GM12878 (cell line): ENCODE measurements around the gene PC. TPM values are rescaled to one million over a fixed set of nuclear protein-coding genes. Genes with fewer than 3 reads are reported as not detected.
A peak's percentile ranks its signal among the peaks of the same experiment; 100 is the strongest.

ENCODE experiments used
- ATAC-seq: fragments of 200-7000 bp; cut with Tn5 transposase; 3 replicates; pipeline ENCODE4 v1.9.1; 2020; ENCODE audit warnings: mild to moderate bottlenecking, moderate library complexity
- BruUV-seq: library from RNA; stranded (reverse); fragments of 400-500 nt; replicated peaks from 2 replicates; lab custom pipeline; 2021; lab: Mats Ljungman, UMichigan
- CTCF ChIA-PET: fragments of 300-600 bp; sonication (Branson Sonifier 250); formaldehyde crosslinking; extraction: SDS; loops from one replicate; lab custom pipeline; 2021; ENCODE audit warnings: inconsistent platforms; lab: Yijun Ruan, JAX
- POLR2A ChIA-PET: fragments of 350-600 bp; formaldehyde crosslinking; extraction: SDS; loops from one replicate; lab custom pipeline; 2021; ENCODE audit warnings: inconsistent platforms; lab: Charles Lee
- RAD21 ChIA-PET: fragments of 300-600 bp; sonication (Branson Sonifier 250); formaldehyde crosslinking; loops from one replicate; lab custom pipeline; 2023; ENCODE audit warnings: antibody characterized with exemption; ENCODE audit not compliant: unreplicated experiment; lab: Charles Lee
- SMC1A ChIA-PET: fragments of 300-600 bp; sonication (Branson Sonifier 250); formaldehyde crosslinking; loops from one replicate; lab custom pipeline; 2023; ENCODE audit not compliant: unreplicated experiment, uncharacterized antibody; lab: Charles Lee
- DNase-seq: peaks from one replicate; pipeline ENCODE4 v3.0.0-alpha.2; 2011; ENCODE audit warnings: low read depth, low spot score
- FAIRE-seq: peaks from 3 replicates; lab custom pipeline; 2011; peaks lifted over from hg19 to GRCh38; lab: Jason Lieb, UNC
- H2AFZ ChIP-seq: 2 replicates; pipeline ENCODE4 v1.6.0; 2011; ENCODE audit warnings: low read depth, low read length, control low read depth; ENCODE audit not compliant: control insufficient read depth
- H3K27ac ChIP-seq: 2 replicates; pipeline ENCODE4 v1.5.1; 2011; ENCODE audit warnings: control low read depth; ENCODE audit not compliant: control insufficient read depth, insufficient read depth
- H3K27me3 ChIP-seq, 2 experiments: replicated peaks in 1 of 2; 2 replicates each; pipeline versions ENCODE4 v1.6.0 to v1.6.1; 2011; ENCODE audit warnings: low read length in 1 of 2; ENCODE audit not compliant: control insufficient read depth in 2 of 2, insufficient read depth in 2 of 2
- H3K36me3 ChIP-seq, 2 experiments: 2 replicates each; pipeline ENCODE4 v1.5.1; 2011; ENCODE audit warnings: low read length in 1 of 2; ENCODE audit not compliant: control insufficient read depth in 2 of 2, insufficient read depth in 2 of 2
- H3K4me1 ChIP-seq: 2 replicates; pipeline ENCODE4 v1.6.1; 2011; ENCODE audit warnings: mild to moderate bottlenecking, low read length, moderate library complexity, mixed read lengths; ENCODE audit not compliant: control insufficient read depth, insufficient read depth
- H3K4me2 ChIP-seq: 2 replicates; pipeline ENCODE4 v1.6.0; 2011; ENCODE audit warnings: control low read depth; ENCODE audit not compliant: control insufficient read depth, insufficient read depth
- H3K4me3 ChIP-seq: fragments of 200-600 bp; sonication (generic); 2 replicates; pipeline ENCODE4 v1.5.1; 2016
- H3K79me2 ChIP-seq: 2 replicates; pipeline ENCODE4 v1.6.0; 2011; ENCODE audit warnings: low read length; ENCODE audit not compliant: control insufficient read depth, insufficient read depth
- H3K9ac ChIP-seq: 2 replicates; pipeline ENCODE4 v1.8.0; 2011; ENCODE audit warnings: low read length, control low read depth, mixed read lengths; ENCODE audit not compliant: control insufficient read depth, insufficient read depth
- H3K9me3 ChIP-seq: replicated peaks from 3 replicates; pipeline ENCODE4 v1.5.1; 2011; ENCODE audit warnings: mild to moderate bottlenecking, low read length; ENCODE audit not compliant: control insufficient read depth, insufficient read depth
- H4K20me1 ChIP-seq: 2 replicates; pipeline ENCODE4 v1.6.0; 2011; ENCODE audit not compliant: control insufficient read depth, insufficient read depth
- CREB1 ChIP-seq: IDR thresholded peaks from 2 replicates; pipeline ENCODE4 v1.6.1; 2012; ENCODE audit warnings: low read depth, mild to moderate bottlenecking, inconsistent platforms
- MYB ChIP-seq: fragments of 150-350 bp; IDR thresholded peaks from 2 replicates; pipeline ENCODE4 v1.6.1; 2014; ENCODE audit warnings: mild to moderate bottlenecking, low read depth, low read length, borderline replicate concordance
- NR2F1 ChIP-seq: fragments of 450-650 bp; conservative IDR thresholded peaks from 2 replicates; pipeline ENCODE4 v1.6.1; 2017; ENCODE audit warnings: mild to moderate bottlenecking
- RCOR1 ChIP-seq: conservative IDR thresholded peaks from 2 replicates; pipeline ENCODE4 v1.6.1; 2012; ENCODE audit warnings: low read depth, low read length, improper control_type of control experiment
- WGBS: methylation state at CpG from one replicate; pipeline ENCODE4 v1.1.6; 2016; ENCODE audit warnings: low lambda C conversion rate; ENCODE audit not compliant: insufficient replicate concordance, insufficient coverage; ENCODE audit errors: missing lambda C conversion rate; 5-methylcytosine and 5-hydroxymethylcytosine counted together
- in situ Hi-C: fragments of 300-500 bp; cut with MboI; formaldehyde crosslinking; loops from 9 replicates; pipeline ENCODE4 v1.14.3; 2018; ENCODE audit warnings: mixed read lengths
- intact Hi-C: fragments of 100-400 bp; cut with micrococcal nuclease; formaldehyde crosslinking; loops from one replicate; pipeline ENCODE4 v1.14.2; 2022; ENCODE audit not compliant: unreplicated experiment
- polyA plus RNA-seq, 11 experiments: library from polyadenylated mRNA; depleted of rRNA in 4 of 11; unstranded in 6 of 11; stranded (reverse) in 5 of 11; fragments of >200 nt; fragmentation: Nextera tagmentation in 4 of 11; fragmentation: Illumina TruSeq in 1 of 11; extraction: Ambion mirVana in 4 of 11; extraction: Trizol in 1 of 11; gene quantifications; 1 replicate in 1 of 11; 2 replicates in 10 of 11; pipeline versions ENCODE4 v1.2.1 to v1.2.3, GENCODE V29; 2011 to 2016; ENCODE audit warnings: inconsistent platforms in 2 of 11, missing spikeins in 2 of 11, low read depth in 1 of 11
- total RNA-seq, 4 experiments: library from RNA; depleted of rRNA in 3 of 4; stranded (reverse); fragments of >200 nt in 3 of 4; fragmentation: Illumina TruSeq in 1 of 4; extraction: Trizol in 1 of 4; gene quantifications; 2 replicates each; pipeline versions ENCODE4 v1.2.1 to v1.2.3, GENCODE V29; 2013 to 2021
- TF ChIP-seq, protein P1 (sequence below): fragments of 450-650 bp; IDR thresholded peaks from 2 replicates; pipeline ENCODE4 v1.6.1; 2018; ENCODE audit warnings: borderline replicate concordance, mild to moderate bottlenecking; ENCODE audit not compliant: partially characterized antibody
- TF ChIP-seq, protein P2 (sequence below): IDR thresholded peaks from 2 replicates; pipeline ENCODE4 v1.6.1; 2011; ENCODE audit warnings: borderline replicate concordance, low read depth, mild to moderate bottlenecking, moderate library complexity, low read length; ENCODE audit not compliant: insufficient read depth, poor library complexity, severe bottlenecking

PC gene
- total and polyA plus RNA-seq, 10 of the 15 experiments (the other 5 are each of a cell fraction or from before 2014, with no cell fraction given): 0.22 to 10.3 (median 4.5) TPM

DNA sequence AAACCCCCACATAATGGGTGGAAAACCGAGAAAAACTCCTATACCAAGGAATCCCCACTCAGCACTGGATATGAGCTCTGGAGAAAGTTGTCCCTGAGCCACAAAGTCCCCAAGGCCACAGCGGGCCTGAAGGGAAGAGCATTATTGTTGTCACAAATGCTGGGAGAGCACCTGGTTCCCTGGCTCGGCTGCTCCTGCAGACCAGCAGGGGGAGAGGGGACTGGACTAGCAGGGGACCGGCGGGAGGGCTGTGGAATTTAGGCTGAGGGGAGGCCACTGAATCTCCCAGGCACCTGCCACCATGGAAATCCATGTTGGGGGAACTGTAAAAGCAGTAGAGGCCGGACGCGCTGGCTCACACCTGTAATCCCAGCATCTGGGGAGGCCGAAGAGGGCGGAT lies 7.0 kb downstream of the PC start:
- 60% methylated on average over 10 of the region's 10 CpGs for WGBS
- in situ Hi-C loops: no loop called here
- Histone ChIP-seq H3K4me2 (no peak overlapping the region), H3K27ac (no peak overlapping the region), H3K9me3 (no peaks in the 10 kb centered on the region), H3K79me2 (no peaks in the 10 kb centered on the region), H4K20me1 (no peaks in the 10 kb centered on the region), H2AFZ (no peak overlapping the region), H3K4me1 (no peaks in the 10 kb centered on the region), H3K4me3 (no peak overlapping the region), H3K9ac (no peak overlapping the region), H3K36me3 (no peaks in the 10 kb centered on the region), H3K27me3 (no peaks in the 10 kb centered on the region; a peak in 3 of 4 replicates)
- ChIA-PET CTCF (no interaction called here), SMC1A (no interaction called here), POLR2A (no interaction called here), RAD21 (no interaction called here)
- DNase-seq: no peak
- intact Hi-C loops: no loop called here
- no peak for FAIRE-seq
- no TSS peak for BruUV-seq
- ATAC-seq: no peak
- TF ChIP-seq, protein P1, sequence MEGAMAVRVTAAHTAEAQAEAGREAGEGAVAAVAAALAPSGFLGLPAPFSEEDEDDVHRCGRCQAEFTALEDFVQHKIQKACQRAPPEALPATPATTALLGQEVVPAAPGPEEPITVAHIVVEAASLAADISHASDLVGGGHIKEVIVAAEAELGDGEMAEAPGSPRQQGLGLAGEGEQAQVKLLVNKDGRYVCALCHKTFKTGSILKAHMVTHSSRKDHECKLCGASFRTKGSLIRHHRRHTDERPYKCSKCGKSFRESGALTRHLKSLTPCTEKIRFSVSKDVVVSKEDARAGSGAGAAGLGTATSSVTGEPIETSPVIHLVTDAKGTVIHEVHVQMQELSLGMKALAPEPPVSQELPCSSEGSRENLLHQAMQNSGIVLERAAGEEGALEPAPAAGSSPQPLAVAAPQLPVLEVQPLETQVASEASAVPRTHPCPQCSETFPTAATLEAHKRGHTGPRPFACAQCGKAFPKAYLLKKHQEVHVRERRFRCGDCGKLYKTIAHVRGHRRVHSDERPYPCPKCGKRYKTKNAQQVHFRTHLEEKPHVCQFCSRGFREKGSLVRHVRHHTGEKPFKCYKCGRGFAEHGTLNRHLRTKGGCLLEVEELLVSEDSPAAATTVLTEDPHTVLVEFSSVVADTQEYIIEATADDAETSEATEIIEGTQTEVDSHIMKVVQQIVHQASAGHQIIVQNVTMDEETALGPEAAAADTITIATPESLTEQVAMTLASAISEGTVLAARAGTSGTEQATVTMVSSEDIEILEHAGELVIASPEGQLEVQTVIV: no peak
- no peak for TF ChIP-seq RCOR1
- no peak for TF ChIP-seq MYB

DNA sequence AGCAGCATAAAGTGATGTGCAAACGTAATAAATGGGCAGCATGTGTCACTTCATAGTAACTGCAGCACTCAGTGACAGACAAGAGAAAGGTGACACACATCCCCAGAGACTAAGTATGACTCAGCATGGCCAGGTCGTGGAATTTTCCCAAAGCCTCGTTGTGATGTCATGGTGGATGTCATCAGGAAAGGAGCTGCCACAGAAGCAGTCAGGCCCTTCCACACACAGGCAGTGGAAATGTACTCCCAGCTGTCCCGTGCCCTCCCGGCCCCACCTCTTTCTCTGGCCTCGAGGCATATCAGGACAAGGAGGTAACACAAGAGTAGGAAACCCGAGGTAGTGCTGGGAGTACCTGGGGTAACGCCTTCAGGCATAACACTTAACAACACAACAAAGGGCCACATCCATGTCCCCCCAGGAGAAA lies 8.1 kb downstream of the PC start:
- no peaks in the 10 kb centered on the region for H3K79me2 ChIP-seq
- 33% methylated on average over 8 of the region's 8 CpGs for WGBS
- no peak overlapping the region for H3K4me2 ChIP-seq
- no peak overlapping the region for H3K9ac ChIP-seq
- ChIA-PET POLR2A (no interaction called here), CTCF (no interaction called here), SMC1A (interaction anchor here (0.5 kb wide), 1 partner anchor 253 kb away, joined by 3 read pairs; no protein-coding TSS in a partner anchor), RAD21 (no interaction called here)
- H3K4me3 ChIP-seq: no peak overlapping the region
- H3K9me3 ChIP-seq: no peaks in the 10 kb centered on the region
- no peaks in the 10 kb centered on the region; a peak in 3 of 4 replicates for H3K27me3 ChIP-seq
- DNase-seq (no peak), ATAC-seq (no peak), FAIRE-seq (no peak)
- intact Hi-C loops (no loop called here), in situ Hi-C loops (no loop called here)
- no peaks in the 10 kb centered on the region for H3K4me1 ChIP-seq
- no peaks in the 10 kb centered on the region for H4K20me1 ChIP-seq
- no TSS peak for BruUV-seq
- H3K36me3 ChIP-seq: no peaks in the 10 kb centered on the region
- no peak overlapping the region for H2AFZ ChIP-seq
- H3K27ac ChIP-seq: no peak overlapping the region
- TF ChIP-seq NR2F1 (no peak), CREB1 (peak; percentile 75; the same call in 1 of the 2 replicates)
- TF ChIP-seq, protein P2, sequence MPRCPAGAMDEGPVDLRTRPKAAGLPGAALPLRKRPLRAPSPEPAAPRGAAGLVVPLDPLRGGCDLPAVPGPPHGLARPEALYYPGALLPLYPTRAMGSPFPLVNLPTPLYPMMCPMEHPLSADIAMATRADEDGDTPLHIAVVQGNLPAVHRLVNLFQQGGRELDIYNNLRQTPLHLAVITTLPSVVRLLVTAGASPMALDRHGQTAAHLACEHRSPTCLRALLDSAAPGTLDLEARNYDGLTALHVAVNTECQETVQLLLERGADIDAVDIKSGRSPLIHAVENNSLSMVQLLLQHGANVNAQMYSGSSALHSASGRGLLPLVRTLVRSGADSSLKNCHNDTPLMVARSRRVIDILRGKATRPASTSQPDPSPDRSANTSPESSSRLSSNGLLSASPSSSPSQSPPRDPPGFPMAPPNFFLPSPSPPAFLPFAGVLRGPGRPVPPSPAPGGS: peak; percentile 66
